SU-DHL-6 (cell line): ENCODE results near the gene KRT78.

ENCODE experiments used
- H2AFZ ChIP-seq: fragments of 200-600 bp; sonication (generic); 2 replicates; pipeline ENCODE4 v1.6.1; 2014; ENCODE audit warnings: low read depth, mild to moderate bottlenecking, moderate library complexity, mixed read lengths, antibody characterized with exemption, low read length; ENCODE audit not compliant: severe bottlenecking
- H3F3A ChIP-seq: fragments of 200-600 bp; shearing (Covaris generic); 2 replicates; pipeline ENCODE4 v1.6.0; 2016; ENCODE audit warnings: antibody characterized with exemption, mild to moderate bottlenecking; ENCODE audit not compliant: insufficient read depth
- H3K27ac ChIP-seq: fragments of 200-600 bp; sonication (generic); 2 replicates; pipeline ENCODE4 v1.5.1; 2016; ENCODE audit warnings: low read depth, mild to moderate bottlenecking, low read length, moderate library complexity, mixed read lengths
- H3K27me3 ChIP-seq: fragments of 200-600 bp; sonication (generic), shearing (Covaris generic); 2 replicates; pipeline ENCODE4 v1.6.0; 2014; ENCODE audit warnings: mild to moderate bottlenecking, low read length
- H3K36me3 ChIP-seq: fragments of 200-600 bp; sonication (generic); 2 replicates; pipeline ENCODE4 v1.6.1; 2014; ENCODE audit warnings: mild to moderate bottlenecking, low read length, mixed read lengths
- H3K4me2 ChIP-seq: fragments of 300-600, 200-600 bp; shearing (Covaris generic), sonication (generic); 2 replicates; pipeline ENCODE4 v1.6.0; 2014; ENCODE audit warnings: low read length, low read depth, mild to moderate bottlenecking; ENCODE audit not compliant: poor library complexity, severe bottlenecking
- H3K4me3 ChIP-seq: fragments of 200-600 bp; sonication (generic); 2 replicates; pipeline ENCODE4 v1.5.1; 2014; ENCODE audit warnings: antibody characterized with exemption, low read length, mild to moderate bottlenecking, mixed read lengths; ENCODE audit not compliant: insufficient read depth, poor library complexity, severe bottlenecking
- H3K79me2 ChIP-seq: fragments of 200-600 bp; sonication (generic); 2 replicates; pipeline ENCODE4 v1.6.1; 2014; ENCODE audit warnings: mild to moderate bottlenecking, low read length, moderate library complexity; ENCODE audit not compliant: insufficient read depth
- H3K9ac ChIP-seq: fragments of 200-600 bp; sonication (generic); 2 replicates; pipeline ENCODE4 v1.7.0; 2014; ENCODE audit warnings: mild to moderate bottlenecking, low read length
- H3K9me2 ChIP-seq: fragments of 200-600 bp; sonication (generic); replicated peaks from 2 replicates; pipeline ENCODE4 v1.6.1; 2014; ENCODE audit warnings: low read length; ENCODE audit not compliant: insufficient read depth
- H3K9me3 ChIP-seq: fragments of 200-600 bp; sonication (generic); 2 replicates; pipeline ENCODE4 v1.6.1; 2014; ENCODE audit warnings: low read length, mixed read lengths; ENCODE audit not compliant: insufficient read depth
- H4K20me1 ChIP-seq: fragments of 200-600 bp; sonication (generic); 2 replicates; pipeline ENCODE4 v1.6.1; 2014; ENCODE audit warnings: low read depth, mild to moderate bottlenecking, antibody characterized with exemption, low read length, moderate library complexity, mixed read lengths
- CTCF ChIP-seq: fragments of 200-600 bp; sonication (generic); IDR thresholded peaks from one replicate; pipeline ENCODE4 v1.5.1; 2017; ENCODE audit warnings: antibody characterized with exemption, mild to moderate bottlenecking, low read length, moderate library complexity; ENCODE audit not compliant: insufficient read depth, poor library complexity, severe bottlenecking
- EZH2phosphoT487 ChIP-seq: fragments of 200-600 bp; sonication (generic), shearing (Covaris generic); conservative IDR thresholded peaks from 2 replicates; pipeline ENCODE4 v1.6.1; 2018; ENCODE audit warnings: mild to moderate bottlenecking, antibody characterized with exemption, low read length, moderate library complexity, mixed read lengths

Gene KRT78

GRCh38 chr12:52817003-52817698 lies 31.6 kb downstream of the KRT78 start:
- Histone ChIP-seq H3F3A (no peaks in the 10 kb centered on the region), H3K79me2 (no peaks in the 10 kb centered on the region), H3K27ac (no peak overlapping the region), H3K27me3 (no peaks in the 10 kb centered on the region), H3K36me3 (no peaks in the 10 kb centered on the region), H2AFZ (no peak overlapping the region), H3K9me2 (no peaks in the 10 kb centered on the region), H3K9me3 (no peaks in the 10 kb centered on the region), H3K4me2 (no peak overlapping the region), H3K4me3 (no peak overlapping the region), H4K20me1 (no peaks in the 10 kb centered on the region), H3K9ac (no peak overlapping the region)
- TF ChIP-seq EZH2phosphoT487 (no peak), CTCF (no peak)

- no peak overlapping the region for H3K4me2 ChIP-seq
- no peak for TF ChIP-seq CTCF
- no peak overlapping the region for H3K4me3 ChIP-seq
- H3K27me3 ChIP-seq, result no peaks in the 10 kb centered on the region
- H3K79me2 ChIP-seq, result no peaks in the 10 kb centered on the region
- H4K20me1 ChIP-seq, result no peaks in the 10 kb centered on the region
- H3K9ac ChIP-seq, result no peak overlapping the region
- H3F3A ChIP-seq, result no peaks in the 10 kb centered on the region
- no peak overlapping the region for H3K27ac ChIP-seq
- no peaks in the 10 kb centered on the region for H3K36me3 ChIP-seq
- H3K9me2 ChIP-seq, result no peaks in the 10 kb centered on the region
- no peaks in the 10 kb centered on the region for H3K9me3 ChIP-seq
- no peak overlapping the region for H2AFZ ChIP-seq
These were observed 32.9 kb downstream of the KRT78 start for GRCh38 chr12:52815676-52816588.

GRCh38 chr12:52815161-52815560 lies 33.6 kb downstream of the KRT78 start:
- Histone ChIP-seq H3K4me2 (no peak overlapping the region), H3K27me3 (no peaks in the 10 kb centered on the region), H3F3A (no peaks in the 10 kb centered on the region), H3K79me2 (no peaks in the 10 kb centered on the region), H3K9me2 (no peaks in the 10 kb centered on the region), H3K36me3 (no peaks in the 10 kb centered on the region), H4K20me1 (no peaks in the 10 kb centered on the region), H3K9me3 (no peaks in the 10 kb centered on the region), H3K4me3 (no peak overlapping the region), H2AFZ (no peak overlapping the region), H3K27ac (no peak overlapping the region), H3K9ac (no peak overlapping the region)
- TF ChIP-seq CTCF (no peak), EZH2phosphoT487 (no peak)
